22Rv1 (cell line): ENCODE measurements around the gene ADGRL3.

Source experiments
- ZFX ChIP-seq: fragments of 450-650 bp; IDR thresholded peaks from 2 replicates; pipeline ENCODE4 v1.6.1; 2017; ENCODE audit warnings: antibody characterized with exemption, borderline replicate concordance
- TF ChIP-seq, protein P1 (sequence below): fragments of 450-650 bp; IDR thresholded peaks from 2 replicates; pipeline ENCODE4 v1.5.1; 2017; ENCODE audit warnings: mild to moderate bottlenecking

DNA sequence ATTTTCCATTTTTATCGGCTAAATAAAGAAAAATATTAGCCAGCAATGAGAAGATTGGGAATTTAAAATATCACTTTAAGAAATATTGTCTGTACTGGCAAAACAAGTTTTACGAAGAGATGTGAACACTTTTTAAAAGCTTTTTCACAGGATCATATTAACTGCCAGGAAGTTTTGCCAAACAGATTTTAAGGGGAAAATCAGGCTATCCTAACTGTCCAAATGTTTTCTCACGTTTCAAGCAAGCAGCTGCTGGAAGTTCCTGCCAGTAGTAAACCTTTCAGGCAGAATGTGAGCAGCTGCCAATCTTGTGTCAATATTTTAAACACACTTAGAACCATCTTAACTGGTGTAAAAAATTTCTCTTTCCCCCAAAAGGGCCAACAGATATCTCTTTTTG, 101.1 kb downstream of the ADGRL3 start:
- TF ChIP-seq, protein P1, sequence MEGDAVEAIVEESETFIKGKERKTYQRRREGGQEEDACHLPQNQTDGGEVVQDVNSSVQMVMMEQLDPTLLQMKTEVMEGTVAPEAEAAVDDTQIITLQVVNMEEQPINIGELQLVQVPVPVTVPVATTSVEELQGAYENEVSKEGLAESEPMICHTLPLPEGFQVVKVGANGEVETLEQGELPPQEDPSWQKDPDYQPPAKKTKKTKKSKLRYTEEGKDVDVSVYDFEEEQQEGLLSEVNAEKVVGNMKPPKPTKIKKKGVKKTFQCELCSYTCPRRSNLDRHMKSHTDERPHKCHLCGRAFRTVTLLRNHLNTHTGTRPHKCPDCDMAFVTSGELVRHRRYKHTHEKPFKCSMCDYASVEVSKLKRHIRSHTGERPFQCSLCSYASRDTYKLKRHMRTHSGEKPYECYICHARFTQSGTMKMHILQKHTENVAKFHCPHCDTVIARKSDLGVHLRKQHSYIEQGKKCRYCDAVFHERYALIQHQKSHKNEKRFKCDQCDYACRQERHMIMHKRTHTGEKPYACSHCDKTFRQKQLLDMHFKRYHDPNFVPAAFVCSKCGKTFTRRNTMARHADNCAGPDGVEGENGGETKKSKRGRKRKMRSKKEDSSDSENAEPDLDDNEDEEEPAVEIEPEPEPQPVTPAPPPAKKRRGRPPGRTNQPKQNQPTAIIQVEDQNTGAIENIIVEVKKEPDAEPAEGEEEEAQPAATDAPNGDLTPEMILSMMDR, result no peak
- no peak for TF ChIP-seq ZFX
